Measurements from ENCODE around the gene ADTRP.

DNA sequence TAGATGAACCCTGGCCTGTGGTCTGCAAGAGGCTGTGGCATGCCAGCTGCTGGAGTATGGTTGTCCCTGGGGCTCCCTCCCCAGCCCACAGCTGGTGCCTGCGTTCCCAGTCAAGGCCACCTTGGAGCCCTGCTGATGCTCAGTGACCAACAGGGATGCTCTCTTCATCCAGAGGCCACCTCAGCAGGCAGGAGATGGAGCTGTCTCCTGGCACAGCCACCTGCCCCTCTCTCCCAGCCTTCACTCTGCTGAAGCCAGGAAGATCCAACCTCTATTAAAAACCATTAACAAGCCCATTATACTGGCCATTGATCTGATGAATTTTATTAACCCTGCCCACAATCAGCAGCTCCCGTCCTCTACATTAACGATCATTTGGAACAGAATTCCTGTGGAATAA is 40.4 kb downstream of the ADTRP start:
- TF ChIP-seq POLR2A (IDR thresholded peaks at IDR 0.05) (no peak), CTCF (IDR thresholded peaks at IDR 0.05) (no peak)

All from lower leg skin (tissue), 3 donors.